Omental fat pad (tissue), 4 donors: ENCODE results near the gene SUB1. TPM values are rescaled to one million over a fixed set of nuclear protein-coding genes. Genes with fewer than 3 reads are reported as not detected.

Source experiments
- ATAC-seq: fragments of 150-250 bp; one replicate; pipeline ENCODE4 v1.9.1; 2016; ENCODE audit warnings: mild to moderate bottlenecking, moderate library complexity; ENCODE audit not compliant: low FRiP score
- DNase-seq: peaks from one replicate; pipeline ENCODE4 v3.0.0-alpha.2; 2019; ENCODE audit warnings: low spot score
- total RNA-seq, 4 donors: library from RNA; depleted of rRNA; stranded (reverse); fragments of >200 nt; gene quantifications; one replicate each; pipeline ENCODE4 v1.1.0, GENCODE V29; 2016
- TF ChIP-seq, protein P1 (sequence below), 3 donors: fragments of 450-650 bp; IDR thresholded peaks; one replicate each; pipeline ENCODE4 v1.5.1; 2016 to 2017; ENCODE audit warnings: antibody characterized with exemption in 3 of 3, mild to moderate bottlenecking in 3 of 3, moderate library complexity in 2 of 3

Gene SUB1
- total RNA-seq, 4 donors from 2014 or later, result 202 to 235 (median 223) TPM

GRCh38 chr5:32651088-32651487 is 65.7 kb downstream of the SUB1 start:
- TF ChIP-seq, protein P1, sequence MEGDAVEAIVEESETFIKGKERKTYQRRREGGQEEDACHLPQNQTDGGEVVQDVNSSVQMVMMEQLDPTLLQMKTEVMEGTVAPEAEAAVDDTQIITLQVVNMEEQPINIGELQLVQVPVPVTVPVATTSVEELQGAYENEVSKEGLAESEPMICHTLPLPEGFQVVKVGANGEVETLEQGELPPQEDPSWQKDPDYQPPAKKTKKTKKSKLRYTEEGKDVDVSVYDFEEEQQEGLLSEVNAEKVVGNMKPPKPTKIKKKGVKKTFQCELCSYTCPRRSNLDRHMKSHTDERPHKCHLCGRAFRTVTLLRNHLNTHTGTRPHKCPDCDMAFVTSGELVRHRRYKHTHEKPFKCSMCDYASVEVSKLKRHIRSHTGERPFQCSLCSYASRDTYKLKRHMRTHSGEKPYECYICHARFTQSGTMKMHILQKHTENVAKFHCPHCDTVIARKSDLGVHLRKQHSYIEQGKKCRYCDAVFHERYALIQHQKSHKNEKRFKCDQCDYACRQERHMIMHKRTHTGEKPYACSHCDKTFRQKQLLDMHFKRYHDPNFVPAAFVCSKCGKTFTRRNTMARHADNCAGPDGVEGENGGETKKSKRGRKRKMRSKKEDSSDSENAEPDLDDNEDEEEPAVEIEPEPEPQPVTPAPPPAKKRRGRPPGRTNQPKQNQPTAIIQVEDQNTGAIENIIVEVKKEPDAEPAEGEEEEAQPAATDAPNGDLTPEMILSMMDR (IDR thresholded peaks at IDR 0.05), result no peak
- ATAC-seq (no peak), DNase-seq (no peak)

- TF ChIP-seq, protein P1 (IDR thresholded peaks at IDR 0.05), result no peak
- ATAC-seq (no peak), DNase-seq (no peak)
Observed at GRCh38 chr5:32651638-32652037, 66.3 kb downstream of the SUB1 start.

Other genes starting within 250 kb of the SUB1 start
- 10 to 100 TPM; 76.4 to 98.4 (median 84.7) TPM for gene ZFR, start 140.8 kb upstream of the SUB1 start, total RNA-seq
- gene NPR3, start 125.8 kb downstream of the SUB1 start, total RNA-seq, result 10 to 100 TPM in 1 of 4 donors, 1 to 10 TPM in 3; 4.6 to 11.8 (median 6.5) TPM